Astrocyte of the cerebellum (primary cell): ENCODE measurements around the gene SLC2A5.

ENCODE experiments used
- DNase-seq: peaks from one replicate; pipeline ENCODE4 v3.0.0-alpha.2; 2011; ENCODE audit warnings: low read depth
- H3K4me3 ChIP-seq: 2 replicates; pipeline ENCODE4 v1.5.1; 2011; ENCODE audit warnings: mild to moderate bottlenecking, low read depth, low read length, moderate library complexity
- CTCF ChIP-seq: IDR thresholded peaks from 2 replicates; pipeline ENCODE4 v1.5.1; 2012; ENCODE audit warnings: low read length, low read depth, moderate library complexity, mild to moderate bottlenecking; ENCODE audit errors: missing control alignments
- in situ Hi-C: cut with HindIII; loops from 2 replicates; pipeline ENCODE4 v1.10.0; 2017; ENCODE audit warnings: low sequenced_read_pairs

The SLC2A5 gene

GRCh38 chr1:9058465-9058864 is 11.0 kb downstream of the SLC2A5 start:
- TF ChIP-seq CTCF, result peak; percentile 24
- no peak overlapping the region for H3K4me3 ChIP-seq
- DNase-seq, result no peak
- in situ Hi-C loops, result no loop called here

- H3K4me3 ChIP-seq, result no peak overlapping the region
- in situ Hi-C loops, result no loop called here
- DNase-seq, result no peak
- TF ChIP-seq CTCF, result no peak
Measured at GRCh38 chr1:9057851-9058250, 11.6 kb downstream of the SLC2A5 start.

GRCh38 chr1:9052272-9053049 is 17.0 kb downstream of the SLC2A5 start:
- H3K4me3 ChIP-seq, result no peak overlapping the region
- no peak for TF ChIP-seq CTCF
- DNase-seq, result no peak
- in situ Hi-C loops, result no loop called here

- DNase-seq, result no peak
- TF ChIP-seq CTCF, result no peak
- in situ Hi-C loops, result no loop called here
- H3K4me3 ChIP-seq, result no peak overlapping the region
Measured at GRCh38 chr1:9051379-9051778, 18.1 kb downstream of the SLC2A5 start.

GRCh38 chr1:9050803-9051202 is 18.6 kb downstream of the SLC2A5 start:
- in situ Hi-C loops, result no loop called here
- no peak for DNase-seq
- TF ChIP-seq CTCF, result no peak
- H3K4me3 ChIP-seq, result no peak overlapping the region

GRCh38 chr1:9048551-9048950 is 20.9 kb downstream of the SLC2A5 start:
- DNase-seq, result no peak
- H3K4me3 ChIP-seq, result no peak overlapping the region
- in situ Hi-C loops, result no loop called here
- no peak for TF ChIP-seq CTCF
